K562 (cell line): Measurements from ENCODE around the gene MIEF1. TPM values are rescaled to one million over a fixed set of nuclear protein-coding genes. Genes with fewer than 3 reads are reported as not detected.

ENCODE experiments used
- ATAC-seq: fragments of 200-7000 bp; cut with Tn5 transposase; 3 replicates; pipeline ENCODE4 v1.9.1; 2020; ENCODE audit warnings: moderate library complexity
- BruUV-seq: library from RNA; stranded (reverse); fragments of 400-500 nt; replicated peaks from 2 replicates; lab custom pipeline; 2021; lab: Mats Ljungman, UMichigan
- CTCF ChIA-PET: fragments of 300-600 bp; formaldehyde crosslinking; extraction: SDS; loops from one replicate; lab custom pipeline; 2021; ENCODE audit warnings: low intra/inter-chr PET ratio; lab: Yijun Ruan, JAX
- POLR2A ChIA-PET: fragments of 300-600, 350-650 bp; sonication (Branson Sonifier 250); formaldehyde crosslinking; extraction: SDS; loops from one replicate; lab custom pipeline; 2021; ENCODE audit warnings: antibody characterized with exemption, inconsistent platforms; lab: Yijun Ruan, JAX
- DNase-seq, 4 experiments: peaks; one replicate each; pipeline versions ENCODE4 v3.0.0 to v3.0.0-alpha.2; 2011 to 2018; ENCODE audit warnings: low spot score in 3 of 4, mixed read lengths in 3 of 4; ENCODE audit errors: extremely low read depth in 1 of 4
- FAIRE-seq: peaks from 2 replicates; lab custom pipeline; 2011; peaks lifted over from hg19 to GRCh38; lab: Jason Lieb, UNC
- H2AFZ ChIP-seq: 2 replicates; pipeline ENCODE4 v1.6.0; 2011; ENCODE audit warnings: low read depth, low read length, control low read depth, inconsistent platforms
- H3K27ac ChIP-seq: fragments of 200-600 bp; 3 replicates; pipeline ENCODE4 v1.8.0; 2011; ENCODE audit warnings: low read depth, mild to moderate bottlenecking, control low read depth, inconsistent platforms, low read length, moderate library complexity, mixed read lengths; ENCODE audit errors: extremely low read depth
- H3K27me3 ChIP-seq, 2 experiments: fragments of 300-600 bp in 1 of 2; 2 replicates in 1 of 2; 3 replicates in 1 of 2; pipeline versions ENCODE4 v1.6.0 to v1.8.0; 2011; ENCODE audit warnings: inconsistent platforms in 2 of 2, low read length in 2 of 2, mild to moderate bottlenecking in 1 of 2, mixed read lengths in 1 of 2, moderate library complexity in 1 of 2; ENCODE audit not compliant: control insufficient read depth in 2 of 2, insufficient read depth in 2 of 2
- H3K36me3 ChIP-seq: fragments of 300-600 bp; 3 replicates; pipeline ENCODE4 v1.8.0; 2011; ENCODE audit warnings: mild to moderate bottlenecking, low read length, inconsistent platforms; ENCODE audit not compliant: control insufficient read depth, insufficient read depth
- H3K4me1 ChIP-seq, 2 experiments: fragments of 200-600 bp in 1 of 2; replicated peaks in 1 of 2; 2 replicates in 1 of 2; 3 replicates in 1 of 2; pipeline versions ENCODE4 v1.5.1 to v1.8.0; 2011; ENCODE audit warnings: inconsistent platforms in 2 of 2, low read length in 2 of 2, mild to moderate bottlenecking in 1 of 2, mixed read lengths in 1 of 2, moderate library complexity in 1 of 2; ENCODE audit not compliant: control insufficient read depth in 2 of 2, insufficient read depth in 2 of 2
- H3K4me2 ChIP-seq: 2 replicates; pipeline ENCODE4 v1.6.1; 2011; ENCODE audit warnings: low read length, control low read depth, inconsistent platforms, mixed read lengths; ENCODE audit not compliant: insufficient read depth
- H3K4me3 ChIP-seq: fragments of 200-600 bp; sonication (generic), shearing (Covaris generic); 2 replicates; pipeline ENCODE4 v1.5.1; 2016; ENCODE audit warnings: control low read depth, inconsistent platforms
- H3K79me2 ChIP-seq: fragments of 200-600 bp; 3 replicates; pipeline ENCODE4 v1.8.0; 2011; ENCODE audit warnings: low read length, inconsistent platforms; ENCODE audit not compliant: control insufficient read depth, insufficient read depth
- H3K9ac ChIP-seq, 2 experiments: 2 replicates each; pipeline versions ENCODE4 v1.6.0 to v1.6.1; 2011; ENCODE audit warnings: low read depth in 2 of 2, low read length in 2 of 2, control low read depth in 1 of 2, inconsistent platforms in 1 of 2, mild to moderate bottlenecking in 1 of 2, mixed read lengths in 1 of 2; ENCODE audit not compliant: insufficient read depth in 1 of 2
- H3K9me1 ChIP-seq: one replicate; pipeline ENCODE4 v1.6.0; 2011; ENCODE audit warnings: inconsistent platforms, mild to moderate bottlenecking, low read length, moderate library complexity; ENCODE audit not compliant: control insufficient read depth, insufficient read depth
- H3K9me3 ChIP-seq: replicated peaks from 2 replicates; pipeline ENCODE4 v1.5.1; 2011; ENCODE audit warnings: low read depth, low read length, inconsistent platforms; ENCODE audit not compliant: control insufficient read depth, insufficient read depth
- H4K20me1 ChIP-seq: replicated peaks from 2 replicates; pipeline ENCODE4 v1.6.1; 2011; ENCODE audit warnings: low read length, inconsistent platforms, mixed read lengths; ENCODE audit not compliant: control insufficient read depth, insufficient read depth
- BCOR ChIP-seq: fragments of 450-650 bp; IDR thresholded peaks from 2 replicates; pipeline ENCODE4 v1.6.1; 2016
- HNRNPH1 ChIP-seq: fragments of 200-400 bp; formaldehyde crosslinking; optimal IDR thresholded peaks from 2 replicates; pipeline ENCODE3; 2017; ENCODE audit warnings: low read depth, mild to moderate bottlenecking, low read length, moderate library complexity
- ZFX ChIP-seq: sonication (generic); formaldehyde crosslinking; IDR thresholded peaks from 2 replicates; pipeline ENCODE4 v1.8.0; 2022; ENCODE audit warnings: mild to moderate bottlenecking, missing genetic modification reagents, moderate library complexity
- ZNF174 ChIP-seq: fragments of 250-450 bp; sonication (Bioruptor Pico); IDR thresholded peaks from 2 replicates; pipeline ENCODE4 v1.4.0; 2020; ENCODE audit warnings: mild to moderate bottlenecking
- WGBS: fragments of 100-300 bp; shearing (Covaris generic); methylation state at CpG from one replicate; pipeline ENCODE4 v1.1.6; 2016; ENCODE audit warnings: low coverage, mixed read lengths; ENCODE audit not compliant: insufficient coverage; ENCODE audit errors: missing lambda C conversion rate; 5-methylcytosine and 5-hydroxymethylcytosine counted together
- in situ Hi-C: fragments of 300-500 bp; cut with MboI; formaldehyde crosslinking; loops from 4 replicates; pipeline ENCODE4 v1.15.0; 2018; ENCODE audit warnings: inconsistent platforms, mixed read lengths
- intact Hi-C: fragments of 100-400 bp; cut with micrococcal nuclease; formaldehyde crosslinking; loops from 2 replicates; pipeline ENCODE4 v1.14.2; 2022
- polyA plus RNA-seq, 8 experiments: library from polyadenylated mRNA; depleted of rRNA in 4 of 8; stranded (reverse) in 5 of 8; unstranded in 3 of 8; fragments of >200 nt; fragmentation: Nextera tagmentation in 2 of 8; fragmentation: Illumina TruSeq in 1 of 8; extraction: Ambion mirVana in 2 of 8; extraction: Trizol in 1 of 8; gene quantifications; 2 replicates each; pipeline versions ENCODE4 v1.2.1 to v1.2.3, GENCODE V29; 2011 to 2014; ENCODE audit warnings: inconsistent platforms in 1 of 8, missing spikeins in 1 of 8
- total RNA-seq, 7 experiments: library from RNA; depleted of rRNA in 6 of 7; stranded (reverse); fragments of >200 nt in 6 of 7; fragmentation: Illumina TruSeq in 2 of 7; extraction: Trizol in 2 of 7; gene quantifications; 2 replicates each; pipeline versions ENCODE4 v1.2.1 to v1.2.3, GENCODE V29; 2011 to 2021; ENCODE audit warnings: low replicate concordance in 1 of 7
- TF ChIP-seq, protein P1 (sequence below): fragments of 200-800 bp; sonication (Bioruptor generic); IDR thresholded peaks from 2 replicates; pipeline ENCODE4 v1.6.1; 2017; ENCODE audit warnings: missing genetic modification characterization, missing compliant biosample characterization

The MIEF1 gene
- total and polyA plus RNA-seq, 9 of the 15 experiments (the other 6 are each of a cell fraction or from before 2014, with no cell fraction given): 10.9 to 51.8 (median 25.5) TPM

- TF ChIP-seq, protein P1, sequence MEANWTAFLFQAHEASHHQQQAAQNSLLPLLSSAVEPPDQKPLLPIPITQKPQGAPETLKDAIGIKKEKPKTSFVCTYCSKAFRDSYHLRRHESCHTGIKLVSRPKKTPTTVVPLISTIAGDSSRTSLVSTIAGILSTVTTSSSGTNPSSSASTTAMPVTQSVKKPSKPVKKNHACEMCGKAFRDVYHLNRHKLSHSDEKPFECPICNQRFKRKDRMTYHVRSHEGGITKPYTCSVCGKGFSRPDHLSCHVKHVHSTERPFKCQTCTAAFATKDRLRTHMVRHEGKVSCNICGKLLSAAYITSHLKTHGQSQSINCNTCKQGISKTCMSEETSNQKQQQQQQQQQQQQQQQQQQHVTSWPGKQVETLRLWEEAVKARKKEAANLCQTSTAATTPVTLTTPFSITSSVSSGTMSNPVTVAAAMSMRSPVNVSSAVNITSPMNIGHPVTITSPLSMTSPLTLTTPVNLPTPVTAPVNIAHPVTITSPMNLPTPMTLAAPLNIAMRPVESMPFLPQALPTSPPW (CRISPR knock-in tag): peak; percentile 31
- TF ChIP-seq, all 486 proteins: peak for 9
These were observed 44.3 kb upstream of the MIEF1 start (continued) for GRCh38 chr22:39457556-39458443.

- no peak for DNase-seq
- H2AFZ ChIP-seq: 0 out of 2 replicates have a peak overlapping the region, but pooled peaks have one; percentile 24
- in situ Hi-C loops: no loop called here
- TSS peak; percentile 54 for BruUV-seq
- peaks cover 36 to 69% of the 10 kb centered on the region in 2 experiments for H3K4me1 ChIP-seq
- ChIA-PET CTCF (no interaction called here), POLR2A (interaction anchor here (1.1 kb wide), 1 partner anchor 66 kb away, joined by 4 read pairs; no protein-coding TSS in a partner anchor)
- H3K9ac ChIP-seq: peak overlapping the region; percentile 68 to 93
- intact Hi-C loops: no loop called here
- TF ChIP-seq ZFX (peak; percentile 2; the same call in 1 of the 2 replicates), HNRNPH1 (no peak), BCOR (peak; percentile 19; the same call in 1 of the 2 replicates), ZNF174 (CRISPR knock-in tag) (no peak)
- H3K4me2 ChIP-seq: peak overlapping the region; percentile 76
- peak overlapping the region; percentile 59 for H3K4me3 ChIP-seq
- peak overlapping the region; percentile 67 for H3K27ac ChIP-seq
- H4K20me1 ChIP-seq: no peaks in the 10 kb centered on the region
- no peaks in the 10 kb centered on the region for H3K27me3 ChIP-seq
- no peaks in the 10 kb centered on the region for H3K36me3 ChIP-seq
- H3K9me3 ChIP-seq: no peaks in the 10 kb centered on the region
- no peaks in the 10 kb centered on the region for H3K9me1 ChIP-seq
- ATAC-seq: no peak
- WGBS: 67% methylated on average over 3 of the region's 10 CpGs
- peak; percentile 35 for FAIRE-seq
- peaks cover 49% of the 10 kb centered on the region for H3K79me2 ChIP-seq
These were observed 43.5 kb upstream of the MIEF1 start for GRCh38 chr22:39458444-39459083.
